ENCODE data around the gene PRKCH.

- no peak for TF ChIP-seq POLR2A (IDR thresholded peaks at IDR 0.05; ENCODE audit: low read length)
- no peak for TF ChIP-seq GATA1 (IDR thresholded peaks at IDR 0.05; ENCODE audit: low read depth, low read length)
Observed at GRCh38 chr14:61326146-61326545, 4.8 kb downstream of the PRKCH start.
